DMS153 treated with DMSO at 0.1 percent for 48 hours (cell line): ENCODE data around the gene WASF2.
A peak's percentile ranks its signal among the peaks of the same experiment; 100 is the strongest.
"Not testable (repeated sequence)": the region's sequence is repeated elsewhere in the genome, so short reads cannot be mapped to it uniquely, and the experiment has no call there.

Source experiments
- DNase-seq: peaks from one replicate; lab custom pipeline; 2025; ENCODE audit not compliant: unreplicated experiment; lab: John Stamatoyannopoulos, UW

Gene WASF2

GRCh38 chr1:27427816-27428315 lies 62.1 kb downstream of the WASF2 start:
- DNase-seq = no peak

GRCh38 chr1:27427329-27427728 lies 62.6 kb downstream of the WASF2 start:
- DNase-seq = no peak

- no peak for DNase-seq
These were observed 66.3 kb downstream of the WASF2 start for GRCh38 chr1:27423709-27424108.

GRCh38 chr1:27418326-27419185 lies 71.4 kb downstream of the WASF2 start:
- DNase-seq = no peak

- no peak for DNase-seq
These were observed 72.3 kb downstream of the WASF2 start for GRCh38 chr1:27417713-27418112.

- DNase-seq = peak; percentile 62
These were observed 73.4 kb downstream of the WASF2 start for GRCh38 chr1:27416387-27417111.

GRCh38 chr1:27414091-27414490 lies 75.9 kb downstream of the WASF2 start:
- DNase-seq = no peak

GRCh38 chr1:27413004-27413403 lies 77.0 kb downstream of the WASF2 start:
- no peak for DNase-seq

- no peak for DNase-seq
These were observed 77.5 kb downstream of the WASF2 start for GRCh38 chr1:27412502-27412901.

GRCh38 chr1:27410709-27411108 lies 79.3 kb downstream of the WASF2 start:
- DNase-seq = no peak

- DNase-seq = no peak
These were observed 80.3 kb downstream of the WASF2 start for GRCh38 chr1:27409669-27410068.

GRCh38 chr1:27408151-27408550 lies 81.8 kb downstream of the WASF2 start:
- no peak for DNase-seq

- DNase-seq = not testable (repeated sequence)
These were observed 83.2 kb downstream of the WASF2 start for GRCh38 chr1:27406791-27407190.

GRCh38 chr1:27406362-27406680 lies 83.6 kb downstream of the WASF2 start:
- DNase-seq = no peak

- DNase-seq = not testable (repeated sequence)
These were observed 84.2 kb downstream of the WASF2 start for GRCh38 chr1:27405598-27406361.

- DNase-seq = no peak
These were observed 84.9 kb downstream of the WASF2 start for GRCh38 chr1:27405074-27405473.

- DNase-seq = no peak
These were observed 86.0 kb downstream of the WASF2 start for GRCh38 chr1:27403931-27404330.

GRCh38 chr1:27403065-27403726 lies 86.8 kb downstream of the WASF2 start:
- DNase-seq = no peak

- peak; percentile 18 for DNase-seq
These were observed 87.6 kb downstream of the WASF2 start for GRCh38 chr1:27402349-27402754.

GRCh38 chr1:27400963-27401341 lies 89.0 kb downstream of the WASF2 start:
- DNase-seq = no peak
